HG02938 (cell line): ENCODE results near the gene CASP1.

Source experiments
- ATAC-seq: cut with Tn5 transposase; IDR thresholded peaks from one replicate; pipeline ENCODE4 v1.9.1; 2021; ENCODE audit warnings: mild to moderate bottlenecking, moderate library complexity; ENCODE audit not compliant: unreplicated experiment

CASP1 gene

GRCh38 chr11:104992781-104993180, 42.2 kb downstream of the CASP1 start:
- no peak for ATAC-seq

GRCh38 chr11:104991994-104992393, 43.0 kb downstream of the CASP1 start:
- ATAC-seq: no peak

GRCh38 chr11:104984808-104985207, 50.1 kb downstream of the CASP1 start:
- ATAC-seq: no peak

- no peak for ATAC-seq
Observed at GRCh38 chr11:104979839-104980238, 55.1 kb downstream of the CASP1 start.
